ENCODE data around the gene FSD1L. TPM values are rescaled to one million over a fixed set of nuclear protein-coding genes. Genes with fewer than 3 reads are reported as not detected.

FSD1L gene
- total and polyA plus RNA-seq, 2 of the 13 experiments (the other 11 are each of a cell fraction or from before 2014, with no cell fraction given): 4.1 to 5.1 TPM

DNA sequence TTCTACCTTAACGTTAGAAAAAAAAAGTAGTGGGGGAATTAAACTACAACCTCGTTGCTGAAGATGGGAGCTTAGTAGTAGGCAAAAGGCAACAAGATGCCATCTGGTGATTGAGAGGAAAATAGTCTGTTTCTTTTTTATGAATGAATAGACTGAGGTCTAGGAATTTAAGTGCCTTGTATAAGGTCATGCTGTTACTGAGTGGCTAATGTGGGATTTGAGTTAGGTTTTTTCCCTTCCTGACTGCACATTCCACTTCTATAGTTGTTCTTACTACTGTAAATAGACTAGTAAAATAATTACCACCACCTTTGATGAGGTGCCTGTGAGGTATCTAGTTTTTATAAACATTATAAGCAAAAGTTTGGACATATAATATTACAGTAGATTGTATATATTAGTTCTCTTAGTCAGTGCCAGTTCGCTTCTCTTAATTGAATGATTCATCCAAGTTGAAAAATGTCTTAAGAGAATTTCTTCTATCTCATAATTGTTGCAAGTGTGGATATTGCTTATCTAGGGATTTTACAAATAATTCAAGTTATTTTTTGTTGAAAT, 19.1 kb downstream of the FSD1L start:
- WGBS (ENCODE audit: low lambda C conversion rate): 97% methylated on average over 3 of the region's 3 CpGs
- Histone ChIP-seq H3K36me3 (replicated peaks in 1 of 2; ENCODE audit: control insufficient read depth in 1 of 2, insufficient read depth in 2 of 2, low read length in 2 of 2) (peaks cover 3 to 48% of the 10 kb centered on the region in 2 experiments; a peak in 4 of 5 replicates), H3K79me2 (ENCODE audit: insufficient read depth, low read length) (no peaks in the 10 kb centered on the region), H3K27ac (ENCODE audit: extremely low read length, insufficient read depth, low read length) (no peak overlapping the region), H3K9me3 (ENCODE audit: low read length) (no peaks in the 10 kb centered on the region), H3K9ac (ENCODE audit: insufficient read depth, low read depth, low read length) (no peak overlapping the region), H3K4me2 (ENCODE audit: low read depth, low read length) (no peak overlapping the region), H4K20me1 (ENCODE audit: insufficient read depth, low read length) (no peaks in the 10 kb centered on the region), H3K4me3 (replicated peaks in 1 of 3; ENCODE audit: insufficient read depth in 1 of 3, low read depth in 2 of 3, low read length in 3 of 3) (no peak overlapping the region), H3K4me1 (ENCODE audit: insufficient read depth, low read length) (no peaks in the 10 kb centered on the region), H2AFZ (ENCODE audit: low read length) (no peak overlapping the region), H3K27me3 (ENCODE audit: control insufficient read depth in 1 of 2, insufficient read depth in 2 of 2, low read length in 2 of 2) (no peaks in the 10 kb centered on the region)
- ChIA-PET CTCF (ENCODE audit: low intra/inter-chr PET ratio, low total read pairs) (no interaction called here), POLR2A (interaction anchor here (1.1 kb wide), 1 partner anchor 14 kb away, joined by 4 read pairs; no protein-coding TSS in a partner anchor)
- in situ Hi-C loops (cut with HindIII; ENCODE audit: extremely low pct_ligation_motif_present, low pct_unique_long_range_greater_than_20kb) (no loop called here), intact Hi-C loops (cut with micrococcal nuclease; ENCODE audit: unreplicated experiment) (no loop called here)
- TF ChIP-seq AGO2 (optimal IDR thresholded peaks at IDR 0.05; ENCODE audit: low read depth, low read length) (no peak), MXD4 (CRISPR knock-in tag; IDR thresholded peaks at IDR 0.05) (no peak), ZNF484 (CRISPR knock-in tag; IDR thresholded peaks at IDR 0.05; ENCODE audit: borderline replicate concordance, low read depth) (no peak), ETV5 (CRISPR knock-in tag; IDR thresholded peaks at IDR 0.05; ENCODE audit: borderline replicate concordance) (no peak), KDM4B (CRISPR knock-in tag; IDR thresholded peaks at IDR 0.05) (no peak), KAT2B (IDR thresholded peaks at IDR 0.05; ENCODE audit: borderline replicate concordance, low read depth, low read length) (no peak), REXO4 (CRISPR knock-in tag; IDR thresholded peaks at IDR 0.05; ENCODE audit: borderline replicate concordance) (no peak), SIX4 (CRISPR knock-in tag; IDR thresholded peaks at IDR 0.05) (no peak), EED (CRISPR knock-in tag; IDR thresholded peaks at IDR 0.05) (no peak), NFE2L2 (IDR thresholded peaks at IDR 0.05; ENCODE audit: low read length) (no peak)
- TF ChIP-seq, protein P1, sequence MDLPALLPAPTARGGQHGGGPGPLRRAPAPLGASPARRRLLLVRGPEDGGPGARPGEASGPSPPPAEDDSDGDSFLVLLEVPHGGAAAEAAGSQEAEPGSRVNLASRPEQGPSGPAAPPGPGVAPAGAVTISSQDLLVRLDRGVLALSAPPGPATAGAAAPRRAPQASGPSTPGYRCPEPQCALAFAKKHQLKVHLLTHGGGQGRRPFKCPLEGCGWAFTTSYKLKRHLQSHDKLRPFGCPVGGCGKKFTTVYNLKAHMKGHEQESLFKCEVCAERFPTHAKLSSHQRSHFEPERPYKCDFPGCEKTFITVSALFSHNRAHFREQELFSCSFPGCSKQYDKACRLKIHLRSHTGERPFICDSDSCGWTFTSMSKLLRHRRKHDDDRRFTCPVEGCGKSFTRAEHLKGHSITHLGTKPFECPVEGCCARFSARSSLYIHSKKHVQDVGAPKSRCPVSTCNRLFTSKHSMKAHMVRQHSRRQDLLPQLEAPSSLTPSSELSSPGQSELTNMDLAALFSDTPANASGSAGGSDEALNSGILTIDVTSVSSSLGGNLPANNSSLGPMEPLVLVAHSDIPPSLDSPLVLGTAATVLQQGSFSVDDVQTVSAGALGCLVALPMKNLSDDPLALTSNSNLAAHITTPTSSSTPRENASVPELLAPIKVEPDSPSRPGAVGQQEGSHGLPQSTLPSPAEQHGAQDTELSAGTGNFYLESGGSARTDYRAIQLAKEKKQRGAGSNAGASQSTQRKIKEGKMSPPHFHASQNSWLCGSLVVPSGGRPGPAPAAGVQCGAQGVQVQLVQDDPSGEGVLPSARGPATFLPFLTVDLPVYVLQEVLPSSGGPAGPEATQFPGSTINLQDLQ (CRISPR knock-in tag; IDR thresholded peaks at IDR 0.05): no peak
- TF ChIP-seq, protein P2, sequence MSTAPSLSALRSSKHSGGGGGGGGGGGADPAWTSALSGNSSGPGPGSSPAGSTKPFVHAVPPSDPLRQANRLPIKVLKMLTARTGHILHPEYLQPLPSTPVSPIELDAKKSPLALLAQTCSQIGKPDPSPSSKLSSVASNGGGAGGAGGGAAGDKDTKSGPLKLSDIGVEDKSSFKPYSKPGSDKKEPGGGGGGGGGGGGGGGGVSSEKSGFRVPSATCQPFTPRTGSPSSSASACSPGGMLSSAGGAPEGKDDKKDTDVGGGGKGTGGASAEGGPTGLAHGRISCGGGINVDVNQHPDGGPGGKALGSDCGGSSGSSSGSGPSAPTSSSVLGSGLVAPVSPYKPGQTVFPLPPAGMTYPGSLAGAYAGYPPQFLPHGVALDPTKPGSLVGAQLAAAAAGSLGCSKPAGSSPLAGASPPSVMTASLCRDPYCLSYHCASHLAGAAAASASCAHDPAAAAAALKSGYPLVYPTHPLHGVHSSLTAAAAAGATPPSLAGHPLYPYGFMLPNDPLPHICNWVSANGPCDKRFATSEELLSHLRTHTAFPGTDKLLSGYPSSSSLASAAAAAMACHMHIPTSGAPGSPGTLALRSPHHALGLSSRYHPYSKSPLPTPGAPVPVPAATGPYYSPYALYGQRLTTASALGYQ (CRISPR knock-in tag; IDR thresholded peaks at IDR 0.05): no peak
- DNase-seq (ENCODE audit: low spot score): no peak
- no peak for ATAC-seq
- BruUV-seq (replicated peaks): no TSS peak
- no peak for FAIRE-seq

Data from HepG2 (cell line).